Endothelial cell of umbilical vein (primary cell): ENCODE measurements around the gene SSC4D. TPM values are rescaled to one million over a fixed set of nuclear protein-coding genes. Genes with fewer than 3 reads are reported as not detected.

Source experiments
- BruUV-seq: library from RNA; stranded (reverse); fragments of 400-500 nt; replicated peaks from 2 replicates; lab custom pipeline; 2021; lab: Mats Ljungman, UMichigan
- CTCF ChIA-PET: fragments of 300-600, 350-600 bp; sonication (Branson Sonifier 250); formaldehyde crosslinking; loops from one replicate; lab custom pipeline; 2021; ENCODE audit warnings: antibody characterized with exemption, inconsistent platforms; lab: Charles Lee
- POLR2A ChIA-PET: fragments of 300-600, 350-600 bp; sonication (Branson Sonifier 250); formaldehyde crosslinking; loops from one replicate; lab custom pipeline; 2021; ENCODE audit warnings: antibody characterized with exemption, inconsistent platforms; lab: Charles Lee
- DNase-seq: peaks from one replicate; pipeline ENCODE4 v3.0.0-alpha.2; 2011; ENCODE audit warnings: low read depth, low spot score
- FAIRE-seq: peaks from 2 replicates; lab custom pipeline; 2011; peaks lifted over from hg19 to GRCh38; lab: Jason Lieb, UNC
- H2AFZ ChIP-seq: 2 replicates; pipeline ENCODE4 v1.6.0; 2012; ENCODE audit warnings: low read depth, low read length, control low read depth, inconsistent platforms
- H3K27ac ChIP-seq: 2 replicates; pipeline ENCODE4 v1.5.1; 2011; ENCODE audit warnings: low read depth, mild to moderate bottlenecking, control low read depth, low read length, moderate library complexity; ENCODE audit not compliant: insufficient read depth
- H3K27me3 ChIP-seq, 2 experiments: 2 replicates each; pipeline versions ENCODE4 v1.6.0 to v1.6.1; 2011; ENCODE audit warnings: low read length in 2 of 2, mixed read lengths in 1 of 2; ENCODE audit not compliant: control insufficient read depth in 2 of 2, insufficient read depth in 2 of 2
- H3K36me3 ChIP-seq, 2 experiments: 2 replicates in 1 of 2; 3 replicates in 1 of 2; pipeline ENCODE4 v1.5.1; 2011; ENCODE audit warnings: low read length in 2 of 2, mild to moderate bottlenecking in 1 of 2, moderate library complexity in 1 of 2; ENCODE audit not compliant: control insufficient read depth in 2 of 2, insufficient read depth in 2 of 2; ENCODE audit errors: extremely low read depth in 1 of 2
- H3K4me1 ChIP-seq: 3 replicates; pipeline ENCODE4 v1.5.1; 2011; ENCODE audit warnings: mild to moderate bottlenecking, low read length; ENCODE audit not compliant: control insufficient read depth, insufficient read depth; ENCODE audit errors: extremely low read depth
- H3K4me2 ChIP-seq: 2 replicates; pipeline ENCODE4 v1.6.1; 2011; ENCODE audit warnings: low read length, control low read depth, mixed read lengths; ENCODE audit not compliant: insufficient read depth
- H3K4me3 ChIP-seq, 3 experiments: fragments of 200-600 bp in 1 of 3; sonication (generic), shearing (Covaris generic) in 1 of 3; replicated peaks in 1 of 3; 2 replicates each; pipeline ENCODE4 v1.5.1; 2011 to 2016; ENCODE audit warnings: control low read depth in 3 of 3, low read length in 3 of 3, mild to moderate bottlenecking in 2 of 3, inconsistent platforms in 1 of 3, low read depth in 1 of 3, moderate library complexity in 1 of 3; ENCODE audit not compliant: insufficient read depth in 1 of 3
- H3K79me2 ChIP-seq: 2 replicates; pipeline ENCODE4 v1.6.0; 2012; ENCODE audit warnings: low read length, inconsistent platforms; ENCODE audit not compliant: control insufficient read depth, insufficient read depth
- H3K9ac ChIP-seq: replicated peaks from 2 replicates; pipeline ENCODE3; 2011; ENCODE audit warnings: low read length, control low read depth; ENCODE audit not compliant: insufficient read depth; ENCODE audit errors: extremely low read depth
- H3K9me1 ChIP-seq: replicated peaks from 3 replicates; pipeline ENCODE4 v1.6.0; 2011; ENCODE audit warnings: mild to moderate bottlenecking, low read length; ENCODE audit not compliant: control insufficient read depth, insufficient read depth; ENCODE audit errors: extremely low read depth
- H3K9me3 ChIP-seq: replicated peaks from 2 replicates; pipeline ENCODE4 v1.5.1; 2012; ENCODE audit warnings: low read length, inconsistent platforms; ENCODE audit not compliant: control insufficient read depth, insufficient read depth
- H4K20me1 ChIP-seq: replicated peaks from 2 replicates; pipeline ENCODE3; 2011; ENCODE audit warnings: mild to moderate bottlenecking, low read length; ENCODE audit not compliant: control insufficient read depth, insufficient read depth; ENCODE audit errors: extremely low read depth
- CTCF ChIP-seq, 2 donors: IDR thresholded peaks; 1 replicate in 1 of 2; 2 replicates in 1 of 2; pipeline ENCODE4 v1.5.1; 2011; ENCODE audit warnings: low read length in 2 of 2, mild to moderate bottlenecking in 2 of 2, moderate library complexity in 2 of 2, control low read depth in 1 of 2, inconsistent platforms in 1 of 2, low read depth in 1 of 2; ENCODE audit not compliant: insufficient read depth in 1 of 2; ENCODE audit errors: extremely low read depth in 1 of 2
- EZH2 ChIP-seq: IDR thresholded peaks from 2 replicates; pipeline ENCODE4 v1.6.1; 2012; ENCODE audit warnings: borderline replicate concordance, low read depth, mild to moderate bottlenecking, moderate library complexity, low read length, inconsistent platforms; ENCODE audit not compliant: severe bottlenecking
- FOS ChIP-seq: IDR thresholded peaks from 2 replicates; pipeline ENCODE4 v1.6.1; 2011; ENCODE audit warnings: mild to moderate bottlenecking, low read length, moderate library complexity, borderline replicate concordance; ENCODE audit not compliant: insufficient read depth
- GATA2 ChIP-seq: IDR thresholded peaks from 2 replicates; pipeline ENCODE4 v1.7.0; 2011; ENCODE audit warnings: low read depth, mild to moderate bottlenecking, moderate library complexity, mixed read lengths, low read length; ENCODE audit not compliant: insufficient read length, insufficient read depth
- JUN ChIP-seq: IDR thresholded peaks from 2 replicates; pipeline ENCODE4 v1.6.1; 2011; ENCODE audit warnings: borderline replicate concordance, low read depth; ENCODE audit not compliant: insufficient read length, insufficient read depth
- MYC ChIP-seq: IDR thresholded peaks from one replicate; pipeline ENCODE4 v1.6.1; 2011; ENCODE audit warnings: mild to moderate bottlenecking, low read depth, low read length
- POLR2A ChIP-seq: IDR thresholded peaks from 2 replicates; pipeline ENCODE4 v1.6.1; 2012; ENCODE audit warnings: low read depth, mild to moderate bottlenecking, control low read depth, low read length
- POLR2AphosphoS5 ChIP-seq: IDR thresholded peaks from 2 replicates; pipeline ENCODE4 v1.6.1; 2012; ENCODE audit warnings: low read depth, mild to moderate bottlenecking, control low read depth, low read length, moderate library complexity; ENCODE audit not compliant: insufficient read depth
- dilution Hi-C: fragments of 300-500 bp; cut with MboI; formaldehyde crosslinking; loops from one replicate; pipeline ENCODE4 v1.15.0; 2019; ENCODE audit warnings: low sequenced_read_pairs; ENCODE audit not compliant: extremely low pct_ligation_motif_present
- intact Hi-C: fragments of 100-400 bp; cut with micrococcal nuclease; formaldehyde crosslinking; loops from one replicate; pipeline ENCODE4 v1.10.0; 2022
- polyA plus RNA-seq, 4 experiments: library from polyadenylated mRNA; depleted of rRNA in 3 of 4; stranded (reverse) in 3 of 4; unstranded in 1 of 4; fragments of >200 nt; gene quantifications; 2 replicates each; pipeline versions ENCODE4 v1.2.1 to v1.2.3, GENCODE V29; 2011 to 2012; ENCODE audit warnings: missing spikeins in 1 of 4
- total RNA-seq: library from RNA; stranded (reverse); gene quantifications from 2 replicates; pipeline ENCODE4 v1.2.3, GENCODE V29; 2021
- TF ChIP-seq, protein P1 (sequence below): IDR thresholded peaks from 2 replicates; pipeline ENCODE4 v1.6.1; 2011; ENCODE audit not compliant: insufficient read depth, insufficient read length

The SSC4D gene
- total and polyA plus RNA-seq, 2 donors (not counting 3 experiments of a cell fraction or from before 2014, with no cell fraction given): 0.46 to 0.88 TPM

DNA sequence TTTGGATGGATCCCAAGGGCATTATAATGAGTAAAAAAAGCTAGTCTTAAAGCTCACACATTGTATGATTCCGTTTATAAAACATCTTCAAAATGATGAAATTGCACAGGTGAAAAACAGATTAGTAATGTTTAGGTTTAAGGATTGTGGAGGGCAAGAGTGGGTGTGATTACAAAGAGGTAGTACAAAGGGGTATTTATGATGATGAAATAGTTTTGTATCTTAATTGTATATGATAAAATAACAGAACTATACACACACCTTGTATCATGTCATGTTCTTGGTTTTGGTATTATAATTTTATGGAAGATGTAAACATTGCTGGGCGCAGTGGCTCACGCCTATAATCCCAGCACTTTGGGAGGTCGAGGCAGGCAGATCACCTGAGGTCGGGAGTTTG is 2.8 kb upstream of the SSC4D start:
- no peak overlapping the region for H3K4me3 ChIP-seq
- dilution Hi-C loops: no loop called here
- no TSS peak for BruUV-seq
- CTCF ChIA-PET: interaction anchor here (0.6 to 2.0 kb wide), 4 partner anchors 11 to 109 kb away, joined by 3 to 6 read pairs (median 4); no protein-coding TSS in a partner anchor
- intact Hi-C loops: no loop called here
- H3K79me2 ChIP-seq: no peaks in the 10 kb centered on the region
- no peak for FAIRE-seq
- H3K9me3 ChIP-seq: no peaks in the 10 kb centered on the region
- no peaks in the 10 kb centered on the region for H3K27me3 ChIP-seq
- DNase-seq: no peak
- no peak overlapping the region for H3K27ac ChIP-seq
- no peak overlapping the region for H2AFZ ChIP-seq
- POLR2A ChIA-PET: interaction anchor here (1.1 kb wide), 1 partner anchor 12 kb away, joined by 3 read pairs; no protein-coding TSS in a partner anchor
- no peak overlapping the region for H3K4me2 ChIP-seq
- H3K9ac ChIP-seq: no peak overlapping the region
- H3K36me3 ChIP-seq: no peaks in the 10 kb centered on the region
- H4K20me1 ChIP-seq: no peaks in the 10 kb centered on the region
- H3K9me1 ChIP-seq: no peaks in the 10 kb centered on the region
- no peaks in the 10 kb centered on the region for H3K4me1 ChIP-seq
- TF ChIP-seq POLR2A (no peak), MYC (no peak), CTCF (IDR thresholded peaks at IDR 0.05; ENCODE audit: extremely low read depth in 1 of 2, insufficient read depth in 1 of 2, low read depth in 1 of 2, low read length in 2 of 2) (no peak), GATA2 (no peak), POLR2AphosphoS5 (no peak), FOS (no peak), EZH2 (no peak), JUN (no peak)
- TF ChIP-seq, protein P1, sequence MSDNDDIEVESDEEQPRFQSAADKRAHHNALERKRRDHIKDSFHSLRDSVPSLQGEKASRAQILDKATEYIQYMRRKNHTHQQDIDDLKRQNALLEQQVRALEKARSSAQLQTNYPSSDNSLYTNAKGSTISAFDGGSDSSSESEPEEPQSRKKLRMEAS: no peak
